Stimulated activated CD4-positive, alpha-beta T cell treated with anti-CD3 and anti-CD28 coated beads, Interleukin-12 subunit alpha, Interleukin-12 subunit beta, amount 100 ng/mL, for 48 hours (primary cell): ENCODE measurements around the gene DYNLRB1.
"Not testable (repeated sequence)": the region's sequence is repeated elsewhere in the genome, so short reads cannot be mapped to it uniquely, and the experiment has no call there.

Experiments
- DNase-seq, 3 donors: peaks; one replicate each; pipeline ENCODE4 v3.0.0-alpha.2; 2020; ENCODE audit warnings: low read depth in 2 of 3, low spot score in 1 of 3

Gene DYNLRB1

DNA sequence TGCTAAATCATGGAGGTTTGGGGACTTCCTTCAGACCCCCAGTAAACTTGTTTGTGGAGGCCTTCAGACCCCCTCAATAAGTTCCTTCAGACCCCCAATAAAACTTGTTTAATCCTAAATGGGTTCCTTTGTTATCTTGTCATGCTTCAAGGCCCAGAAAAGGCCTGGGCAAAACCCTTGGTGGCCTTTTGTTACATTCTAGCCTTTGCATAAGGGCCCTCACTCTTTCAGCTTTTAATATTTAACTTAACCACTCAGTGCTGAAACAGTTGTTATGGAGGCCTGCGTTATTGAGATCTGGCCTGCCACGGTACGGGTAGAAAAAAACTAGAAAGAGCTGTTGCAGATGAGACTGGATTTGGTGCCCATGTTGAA is 4.3 kb upstream of the DYNLRB1 start:
- no peak for DNase-seq

DNA sequence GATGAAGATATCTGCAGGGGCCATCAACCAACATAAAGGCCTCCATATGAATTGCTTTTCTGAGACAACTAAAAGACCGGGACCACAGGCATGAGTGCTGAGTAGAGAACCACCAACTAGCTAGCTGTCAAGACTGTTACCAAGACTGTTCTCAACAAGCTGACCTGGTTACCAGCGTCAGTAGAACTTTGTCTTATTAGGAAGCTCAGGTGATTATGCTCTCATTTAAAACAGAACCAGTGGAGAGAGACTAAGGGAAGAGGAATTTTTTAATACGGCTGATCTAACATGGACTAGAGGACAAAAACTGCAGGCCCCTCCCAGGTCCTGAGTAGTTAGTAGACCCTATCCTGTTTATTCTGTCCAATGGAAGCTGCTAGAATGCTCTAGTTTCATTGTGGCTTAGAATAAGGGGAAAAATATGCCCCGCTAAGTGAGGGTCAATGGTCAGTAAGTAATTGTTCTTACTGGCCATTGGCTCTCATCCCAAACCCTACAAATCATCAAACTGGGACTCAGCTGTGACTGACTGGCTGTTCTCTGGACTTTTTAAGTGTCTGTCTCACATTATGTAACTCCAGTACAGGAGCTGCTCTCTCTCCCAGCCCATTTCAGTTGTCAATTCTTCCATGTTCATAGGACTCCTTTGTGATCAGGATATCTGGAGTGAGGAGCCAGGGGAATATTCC is 3.8 kb upstream of the DYNLRB1 start:
- no peak for DNase-seq

DNA sequence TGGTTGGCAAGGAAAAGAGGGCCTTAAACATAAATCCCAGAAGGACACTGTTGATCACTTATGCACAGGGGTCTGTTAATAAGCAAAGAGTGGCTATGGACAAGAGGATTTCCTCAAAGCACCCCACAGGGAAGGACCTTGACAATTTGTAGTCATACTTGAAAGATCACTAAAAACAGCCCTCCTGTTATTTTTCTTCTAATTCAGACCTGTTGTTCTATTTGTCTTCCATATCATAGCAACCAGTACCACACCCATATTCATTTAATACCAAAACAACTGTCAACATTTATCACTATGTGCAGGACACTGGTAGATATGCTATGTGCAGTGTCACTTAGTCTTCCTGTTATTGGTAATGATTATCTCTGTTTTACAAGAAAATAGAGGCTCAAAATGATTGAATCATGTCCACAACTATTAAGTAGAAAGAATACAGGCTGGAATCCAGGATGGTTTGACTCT is 3.2 kb upstream of the DYNLRB1 start:
- DNase-seq: no peak

DNA sequence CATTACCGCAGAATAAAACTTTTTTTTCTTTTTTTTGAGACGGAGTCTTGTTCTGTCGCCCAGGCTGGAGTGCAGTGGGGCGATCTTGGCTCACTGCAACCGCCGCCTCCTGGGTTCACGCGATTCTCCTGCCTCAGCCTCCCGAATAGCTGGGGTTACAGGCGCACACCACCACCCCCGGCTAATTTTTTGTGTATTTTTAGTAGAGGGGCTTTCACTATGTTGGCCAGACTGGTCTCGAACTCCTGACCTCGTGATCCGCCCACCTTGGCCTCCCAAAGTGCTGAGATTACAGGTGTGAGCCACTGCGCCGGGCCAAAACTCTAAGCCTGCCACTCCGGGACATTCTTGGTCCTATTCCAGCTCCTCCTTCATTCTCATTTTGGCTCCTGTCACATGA is 2.2 kb upstream of the DYNLRB1 start:
- DNase-seq: not testable (repeated sequence)

DNA sequence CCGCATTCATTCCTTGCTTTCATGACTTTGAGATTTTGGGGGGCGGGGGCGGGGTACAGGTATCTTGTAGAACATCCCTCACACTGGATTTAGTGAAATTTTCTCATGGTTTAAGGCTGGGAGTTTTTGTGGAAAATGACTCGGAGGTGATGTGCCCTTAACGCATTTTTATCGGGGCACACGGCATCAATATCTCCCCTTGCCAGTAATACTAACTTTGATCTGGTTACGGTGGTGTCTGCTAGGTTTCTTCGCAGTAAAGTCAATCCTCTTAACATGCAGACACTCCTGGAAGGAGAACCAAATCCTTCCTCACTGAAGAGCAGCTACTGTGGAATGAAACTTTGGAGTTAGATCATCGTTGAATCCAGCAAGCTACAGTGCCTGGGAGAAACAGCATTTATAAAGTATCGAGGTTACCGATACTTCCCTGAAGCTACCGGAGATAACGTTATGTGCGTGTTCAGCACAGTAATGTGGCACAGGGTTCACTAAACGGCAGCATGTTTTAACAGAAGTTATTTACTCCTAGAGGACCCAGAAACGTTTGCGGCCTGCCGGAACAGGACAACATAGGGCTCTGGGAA is 1.2 kb upstream of the DYNLRB1 start:
- no peak for DNase-seq

DNA sequence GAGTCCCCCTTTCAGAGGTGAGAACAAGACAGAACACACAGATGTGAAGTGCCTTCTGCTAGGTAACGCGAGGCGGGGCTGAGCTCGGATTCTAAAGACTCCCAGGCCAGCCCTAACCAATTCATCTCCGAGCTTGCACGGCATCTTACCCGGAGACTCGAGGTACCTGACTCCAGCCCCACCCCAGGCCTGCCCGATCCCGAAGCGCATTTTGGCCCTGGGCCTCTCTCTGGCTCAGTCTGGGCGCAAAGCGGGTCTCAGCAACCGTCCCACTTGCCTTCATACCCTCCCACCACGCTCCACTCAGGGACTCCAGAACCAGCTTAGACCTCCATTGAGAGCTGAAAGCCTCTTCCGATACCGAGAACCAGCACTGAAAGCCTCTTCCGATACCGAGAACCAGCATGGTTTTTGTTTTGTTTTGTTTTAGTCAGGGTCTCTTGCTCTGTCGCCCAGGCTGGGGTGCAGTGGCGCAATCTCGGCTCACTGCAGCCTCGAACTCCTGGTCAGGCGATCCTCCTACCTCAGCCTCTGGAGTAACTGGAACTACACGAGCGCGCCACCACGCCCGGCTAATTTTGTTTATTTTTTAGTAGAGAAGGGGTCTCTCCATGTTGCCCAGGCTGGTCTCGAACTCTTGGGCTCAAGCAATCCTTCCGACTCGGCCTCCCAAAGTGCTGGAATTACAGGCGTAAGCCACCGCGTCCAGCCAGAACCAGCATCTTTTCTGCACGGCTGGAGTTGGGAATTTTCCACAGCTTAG is 557 bp upstream of the DYNLRB1 start:
- peak; percentile 48 to 59 (median 57) for DNase-seq

DNA sequence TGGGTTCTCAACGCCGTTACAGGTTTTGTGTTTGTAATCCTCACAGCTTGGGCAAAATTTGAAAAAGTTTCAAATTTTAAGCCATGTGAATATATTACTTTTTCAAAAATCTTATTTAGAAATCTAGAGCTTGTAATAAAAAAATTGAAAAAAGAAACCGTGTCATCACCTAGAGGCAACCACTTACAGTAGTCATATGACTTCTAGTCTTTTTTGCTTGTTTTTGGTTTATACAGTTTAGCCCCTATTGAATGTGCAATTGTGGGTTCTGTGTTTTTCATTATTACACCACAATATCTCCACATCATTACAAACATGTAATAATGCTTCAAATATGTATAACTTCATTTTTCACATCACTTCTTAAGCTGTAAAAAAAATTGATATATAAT is 888 bp downstream of the DYNLRB1 start:
- DNase-seq: no peak

DNA sequence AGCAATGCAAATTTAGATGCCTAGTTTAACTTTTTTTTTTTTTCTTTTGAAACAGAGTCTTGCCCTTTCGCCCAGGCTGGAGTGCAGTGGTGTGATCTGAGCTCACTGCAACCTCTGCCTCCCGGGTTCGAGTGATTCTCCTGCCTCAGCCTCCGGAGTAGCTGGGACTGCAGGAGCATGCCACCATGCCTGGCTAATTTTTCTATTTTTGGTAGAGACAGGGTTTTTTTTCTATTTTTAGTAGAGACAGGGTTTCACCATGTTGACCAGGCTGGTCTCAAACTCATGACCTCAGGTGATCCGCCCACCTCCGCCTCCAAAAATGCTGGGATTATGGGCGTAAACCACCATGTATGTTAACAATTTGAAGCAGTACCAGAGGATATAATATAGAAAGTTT is 2.6 kb downstream of the DYNLRB1 start:
- DNase-seq: not testable (repeated sequence)

DNA sequence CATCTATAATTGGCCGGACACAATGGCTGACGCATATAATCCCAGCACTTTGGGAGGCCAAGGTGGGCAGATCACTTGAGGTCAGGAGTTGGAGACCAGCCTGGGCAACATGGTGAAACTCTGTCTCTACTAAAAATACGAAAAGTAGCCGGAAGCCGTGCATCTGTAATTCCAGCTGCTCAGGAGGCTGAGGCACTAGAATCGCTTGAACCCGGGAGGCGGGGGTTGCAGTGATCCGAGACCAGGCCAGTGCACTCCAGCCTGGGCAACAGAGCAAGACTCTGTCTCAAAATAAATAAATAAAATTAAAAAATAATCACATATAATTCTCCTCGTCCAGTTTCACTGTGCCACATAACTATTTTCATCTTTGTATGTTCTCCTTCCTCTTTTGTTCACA is 3.6 kb downstream of the DYNLRB1 start:
- DNase-seq: not testable (repeated sequence)

DNA sequence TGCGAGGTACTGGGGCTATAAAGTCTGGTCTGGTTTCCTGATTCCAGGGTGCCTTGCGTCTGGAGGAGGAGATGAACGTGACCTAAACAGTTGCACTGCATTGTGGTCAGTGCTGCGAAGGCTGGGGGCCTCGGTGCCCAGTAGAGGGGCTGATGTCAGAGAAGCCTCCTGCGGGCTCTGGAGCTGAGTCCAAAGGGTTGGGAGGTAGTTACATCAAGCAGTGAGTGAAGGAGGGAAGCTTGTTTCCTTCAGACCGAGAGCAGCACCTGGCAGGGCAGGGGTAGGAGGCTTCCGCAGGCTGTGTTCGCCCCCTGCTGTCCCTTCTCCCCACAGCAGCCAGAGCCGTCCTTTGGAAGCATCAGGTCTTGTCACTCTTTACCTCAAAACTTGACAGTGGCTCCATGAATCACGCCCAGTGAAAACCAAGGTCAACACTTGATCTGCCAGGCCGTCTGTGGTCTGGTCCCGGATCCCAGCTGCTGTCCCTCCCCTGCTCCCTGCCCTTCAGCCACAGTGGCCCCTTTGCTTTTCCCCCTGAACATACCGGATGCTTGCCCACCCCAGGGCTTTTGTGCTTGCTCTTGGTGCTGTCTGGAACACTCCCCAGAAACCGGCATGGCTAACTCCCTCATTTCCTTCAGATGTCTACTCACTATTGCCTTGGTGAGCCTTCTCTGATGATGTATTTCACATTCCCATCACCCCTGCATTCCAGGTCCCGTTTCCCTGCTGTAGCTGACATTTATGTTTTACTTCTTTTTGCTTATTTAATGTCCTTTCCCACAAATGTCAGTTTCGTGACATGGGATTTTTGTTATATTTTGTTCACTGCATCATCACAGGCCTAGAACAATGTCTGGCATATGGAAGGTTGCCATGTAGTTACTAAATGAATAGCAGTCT is 7.0 kb downstream of the DYNLRB1 start:
- DNase-seq: peak; percentile 40 to 46 (median 43)

DNA sequence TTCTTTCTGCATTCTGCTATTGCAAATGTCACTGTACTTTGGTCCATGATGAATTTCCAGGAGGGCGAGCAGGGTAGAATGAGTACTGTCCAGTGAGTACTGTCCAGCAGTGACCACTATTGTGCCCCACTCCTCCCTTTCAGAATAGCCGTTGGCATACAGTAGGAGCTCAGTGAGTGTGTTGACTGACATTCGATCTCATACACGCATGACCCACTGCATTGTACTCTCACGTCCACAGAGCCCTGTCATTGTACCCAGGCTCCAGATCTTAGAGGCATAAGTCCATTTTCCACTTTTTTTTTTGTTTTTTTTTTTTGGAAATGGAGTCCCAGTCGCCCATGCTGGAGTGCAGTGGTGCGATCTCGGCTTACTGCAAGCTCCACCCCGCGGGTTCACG is 8.2 kb downstream of the DYNLRB1 start:
- DNase-seq: no peak

DNA sequence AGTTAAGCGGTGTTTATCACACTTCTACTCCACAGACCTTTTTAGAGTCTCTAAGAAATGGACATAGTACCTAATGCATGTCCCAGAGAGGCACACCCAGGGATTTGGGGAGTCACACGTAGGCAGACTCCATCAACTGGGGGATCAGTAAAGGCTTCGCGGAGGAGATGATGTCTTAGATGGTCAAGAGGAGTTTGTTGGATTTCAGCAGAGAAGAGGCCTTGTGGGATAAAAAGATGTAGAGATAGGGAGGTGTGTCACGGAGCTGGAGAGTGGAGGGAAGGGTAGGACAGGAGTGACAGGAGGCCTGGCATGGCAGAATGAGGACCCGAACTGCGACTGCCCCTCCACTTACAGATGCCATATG is 9.1 kb downstream of the DYNLRB1 start:
- no peak for DNase-seq

DNA sequence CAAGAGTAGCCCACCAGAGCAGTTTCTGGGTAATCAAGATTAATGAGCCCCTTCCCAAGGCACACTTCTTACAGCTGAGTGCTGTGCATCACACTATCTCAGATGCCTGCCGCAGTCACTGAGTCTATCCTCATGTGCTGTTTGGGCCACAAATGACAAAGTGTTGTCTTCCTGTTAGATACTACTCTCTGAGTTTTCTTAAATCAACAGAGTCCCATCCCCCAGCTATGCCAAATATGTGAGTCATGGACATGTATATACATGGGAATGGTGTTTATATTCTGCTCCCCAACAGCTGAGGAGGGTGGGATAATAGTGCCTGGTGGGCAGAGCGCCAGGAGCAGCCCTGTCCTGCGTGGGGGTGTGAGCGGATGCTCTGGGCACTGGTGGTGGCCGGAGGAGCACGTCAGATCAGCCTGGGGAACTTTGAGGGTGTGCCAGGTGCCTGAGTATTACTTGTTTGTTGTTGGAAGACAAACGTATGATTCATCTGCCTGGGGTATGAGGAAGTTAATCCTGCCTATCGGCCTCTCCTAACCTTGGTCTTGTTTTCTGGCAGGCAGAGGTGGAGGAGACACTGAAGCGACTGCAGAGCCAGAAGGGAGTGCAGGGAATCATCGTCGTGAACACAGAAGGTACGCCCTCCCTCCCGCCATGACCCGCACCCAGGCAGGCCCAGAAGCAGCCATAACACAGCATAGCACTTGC is 9.6 kb downstream of the DYNLRB1 start:
- no peak for DNase-seq

DNA sequence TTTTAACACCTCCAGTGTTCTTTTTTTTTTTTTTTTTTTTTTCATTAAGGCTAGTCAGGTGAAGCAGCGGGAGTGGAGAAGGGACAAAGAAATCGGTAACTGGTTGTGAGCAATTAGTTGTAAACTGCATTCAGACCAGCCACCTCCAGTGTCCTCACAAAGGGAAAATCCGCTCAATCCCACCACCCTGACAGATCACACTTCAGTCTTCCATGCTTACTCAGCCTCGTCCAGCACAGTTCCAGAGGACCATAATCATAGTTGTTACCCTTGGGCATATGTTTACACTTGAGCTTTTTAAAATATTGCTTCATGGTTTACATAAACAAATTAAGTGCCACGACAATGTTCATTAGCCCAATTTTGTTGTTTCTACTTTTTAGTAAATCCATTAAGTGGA is 10.2 kb downstream of the DYNLRB1 start:
- no peak for DNase-seq

DNA sequence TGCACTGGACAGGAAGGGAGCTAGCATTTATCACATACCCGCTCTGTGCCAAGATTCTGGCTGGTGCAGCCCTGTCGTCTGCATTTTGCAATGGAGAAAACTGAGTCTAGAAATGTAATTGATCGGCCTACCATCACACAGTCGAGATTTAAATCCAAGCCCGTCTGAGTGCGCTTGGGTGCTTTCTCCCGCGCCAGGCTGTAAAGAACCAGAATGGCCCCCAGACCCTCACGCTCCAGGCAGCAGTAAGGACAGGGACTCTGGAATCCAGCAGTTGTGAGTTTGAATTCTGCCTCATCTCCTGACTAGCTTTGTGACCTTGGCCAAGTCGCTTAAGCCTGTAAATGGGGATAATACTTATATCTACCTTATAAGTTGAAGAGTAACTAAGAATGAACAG is 10.8 kb downstream of the DYNLRB1 start:
- no peak for DNase-seq

DNA sequence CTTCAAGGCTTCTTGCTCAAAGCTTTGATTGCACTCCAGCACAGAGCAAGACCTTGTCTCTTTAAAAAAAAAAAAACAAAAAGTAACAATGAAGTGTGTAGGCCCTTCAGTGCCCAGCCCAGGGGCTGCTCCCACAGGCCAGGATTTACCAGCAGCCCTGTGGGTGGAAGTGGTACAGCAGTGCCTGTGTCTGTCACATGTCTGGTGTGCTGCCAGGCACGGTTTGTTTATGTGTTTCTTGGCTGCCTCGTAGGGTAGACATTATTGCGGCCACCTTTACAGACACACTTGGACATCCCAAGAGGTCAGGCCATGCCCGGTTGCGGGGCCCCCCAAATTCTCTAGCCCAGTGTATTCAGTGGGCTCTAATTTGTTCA is 12.7 kb downstream of the DYNLRB1 start:
- no peak for DNase-seq

DNA sequence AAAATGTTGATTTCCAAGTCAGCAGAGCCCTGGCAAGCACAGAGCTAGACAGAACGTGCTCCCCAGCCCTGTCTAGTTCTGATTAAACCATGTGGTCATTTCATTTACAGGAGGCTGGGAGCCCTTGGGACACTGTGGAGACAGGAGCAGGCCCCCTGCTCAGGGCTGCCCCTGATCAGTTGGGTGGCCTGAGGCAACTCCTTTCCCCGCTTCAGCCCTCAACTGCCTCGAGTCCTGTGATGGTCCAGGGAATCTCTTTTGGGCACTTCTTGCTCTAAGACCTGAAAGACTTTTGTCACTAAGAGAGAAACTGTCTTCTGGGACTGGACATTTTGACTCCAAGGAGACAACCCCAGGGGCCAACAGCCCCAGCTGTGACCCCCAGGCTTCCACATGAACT is 13.5 kb downstream of the DYNLRB1 start:
- DNase-seq: no peak

DNA sequence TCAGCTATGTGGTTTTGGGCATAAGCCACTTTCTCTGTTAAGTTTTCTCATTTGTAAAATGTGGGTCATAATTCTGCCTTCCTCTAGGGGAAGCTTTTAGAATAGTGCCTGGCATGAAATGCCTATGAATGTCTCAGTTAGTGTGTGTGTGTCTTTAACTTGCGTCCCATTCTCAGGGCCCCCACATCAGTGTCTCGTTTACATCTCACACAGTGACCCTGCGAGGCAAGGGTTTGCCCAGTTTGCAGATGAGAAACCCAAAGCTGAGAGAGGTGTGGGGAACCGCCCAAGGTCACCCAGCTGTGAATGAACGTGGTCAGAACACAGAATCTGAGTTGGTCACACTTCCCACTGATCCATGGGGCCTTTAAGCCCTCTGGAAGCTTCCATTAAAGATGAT is 14.1 kb downstream of the DYNLRB1 start:
- DNase-seq: no peak

DNA sequence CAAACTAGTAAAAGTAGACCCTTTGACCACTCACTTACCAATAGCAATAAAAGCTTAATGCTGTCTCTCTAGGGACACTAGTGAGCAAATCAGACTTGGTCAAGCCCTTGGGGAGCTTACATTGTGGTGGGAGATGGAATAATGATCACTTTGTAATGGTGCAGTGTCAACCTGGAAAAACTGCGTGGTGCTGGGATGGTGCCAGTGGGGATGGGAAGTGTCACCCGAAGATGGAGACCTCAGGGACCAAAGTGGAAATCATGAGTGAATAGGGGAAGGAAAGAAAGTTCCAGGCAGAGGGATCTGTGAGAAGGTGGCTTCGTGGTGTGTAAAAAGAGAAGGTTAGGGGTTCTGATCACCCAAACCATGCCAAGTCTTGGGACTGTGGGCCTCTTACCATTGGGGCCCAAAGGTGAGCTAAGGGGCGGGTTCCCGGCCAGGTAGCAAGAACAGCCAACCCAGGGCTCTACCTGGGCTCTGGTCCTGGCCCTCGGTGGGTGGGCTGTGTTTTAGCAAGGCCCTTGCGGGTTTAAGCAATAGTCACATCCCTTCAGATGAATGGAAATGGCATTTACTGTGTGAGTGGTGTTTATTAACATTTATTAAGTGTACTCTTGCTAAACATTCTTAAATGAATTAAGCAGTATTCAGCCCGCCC is 15.5 kb downstream of the DYNLRB1 start:
- DNase-seq: no peak

DNA sequence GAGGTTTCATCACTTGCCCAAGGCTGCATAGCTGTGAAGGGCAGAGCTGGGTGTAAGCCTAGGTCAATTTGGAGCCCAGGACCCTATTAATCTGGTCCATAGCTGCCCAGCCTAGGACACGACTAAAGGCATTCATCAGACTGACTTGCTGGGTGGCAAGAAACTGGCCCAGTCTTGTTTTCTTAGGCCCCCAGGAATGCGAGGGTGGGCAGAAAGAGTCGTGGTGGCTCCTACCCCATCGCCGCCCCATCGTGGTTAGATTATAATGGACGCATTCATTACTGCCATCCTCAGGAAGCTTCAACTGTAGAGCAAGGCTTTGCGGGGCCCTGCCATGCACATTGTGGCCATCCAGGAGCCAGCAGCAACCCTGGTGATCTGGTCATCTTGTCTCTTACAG is 16.1 kb downstream of the DYNLRB1 start:
- no peak for DNase-seq
